ENCODE data around the gene RARB.

Gene RARB

DNA sequence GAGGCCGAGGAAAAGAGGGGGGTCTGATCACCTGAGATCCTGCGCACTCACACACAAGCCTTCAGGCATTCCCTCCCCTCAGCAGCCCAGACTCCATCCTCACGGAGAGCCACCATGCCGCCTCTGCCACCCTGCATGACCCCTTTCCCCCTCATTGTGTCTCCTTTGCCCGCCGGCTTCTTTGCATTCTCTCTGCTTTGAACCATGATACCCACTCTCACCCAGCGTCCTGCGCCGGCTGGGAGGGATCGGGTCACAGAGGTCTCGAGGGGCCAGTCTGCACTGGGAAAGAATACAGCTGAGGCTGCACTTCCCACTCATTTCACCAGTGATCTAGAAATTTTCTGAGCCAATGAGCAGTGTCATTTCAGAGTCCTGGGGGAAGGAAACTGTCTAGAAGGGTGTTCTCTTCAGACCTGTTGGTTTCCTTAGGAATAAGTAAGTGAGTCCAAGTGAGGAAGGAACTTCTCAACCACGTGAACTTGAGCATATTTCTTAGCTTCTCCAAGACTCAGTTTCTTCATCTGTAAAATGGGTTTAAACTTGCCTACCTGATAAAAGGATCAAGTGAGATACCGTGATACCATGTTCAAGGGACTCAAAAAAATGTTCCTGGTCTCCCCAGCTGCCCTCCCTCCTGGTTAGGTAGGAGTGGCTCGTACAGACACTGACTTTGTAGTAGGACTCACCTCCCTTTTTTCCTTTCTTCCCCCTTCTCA, 139.9 kb downstream of the RARB start:
- no peaks in the 10 kb centered on the region for H3K36me3 ChIP-seq (ENCODE audit: control insufficient read depth in 1 of 2, insufficient read depth in 2 of 2, low read length in 2 of 2)
- H3K9me3 ChIP-seq (ENCODE audit: control insufficient read depth in 1 of 2, low read length in 2 of 2) = no peaks in the 10 kb centered on the region
- no peak overlapping the region for H3K9ac ChIP-seq (ENCODE audit: low read depth in 1 of 2, low read length in 2 of 2)
- no peaks in the 10 kb centered on the region for H3K4me1 ChIP-seq (ENCODE audit: control insufficient read depth in 1 of 2, insufficient read depth in 2 of 2, low read length in 2 of 2)
- H3K27me3 ChIP-seq (ENCODE audit: control insufficient read depth in 1 of 2, insufficient read depth in 2 of 2, low read length in 2 of 2) = no peaks in the 10 kb centered on the region
- no peak overlapping the region for H3K4me3 ChIP-seq (ENCODE audit: low read depth in 1 of 2, low read length in 2 of 2)
- no peak overlapping the region for H3K27ac ChIP-seq (ENCODE audit: low read depth, low read length)

GRCh38 chr3:25568525-25569078, 140.5 kb downstream of the RARB start:
- H3K4me3 ChIP-seq (ENCODE audit: low read depth in 1 of 2, low read length in 2 of 2) = no peak overlapping the region
- no peaks in the 10 kb centered on the region for H3K36me3 ChIP-seq (ENCODE audit: control insufficient read depth in 1 of 2, insufficient read depth in 2 of 2, low read length in 2 of 2)
- no peak overlapping the region for H3K27ac ChIP-seq (ENCODE audit: low read depth, low read length)
- no peak overlapping the region for H3K9ac ChIP-seq (ENCODE audit: low read depth in 1 of 2, low read length in 2 of 2)
- no peaks in the 10 kb centered on the region for H3K9me3 ChIP-seq (ENCODE audit: control insufficient read depth in 1 of 2, low read length in 2 of 2)
- no peaks in the 10 kb centered on the region for H3K27me3 ChIP-seq (ENCODE audit: control insufficient read depth in 1 of 2, insufficient read depth in 2 of 2, low read length in 2 of 2)
- H3K4me1 ChIP-seq (ENCODE audit: control insufficient read depth in 1 of 2, insufficient read depth in 2 of 2, low read length in 2 of 2) = no peaks in the 10 kb centered on the region

- Histone ChIP-seq H3K36me3 (ENCODE audit: control insufficient read depth in 1 of 2, insufficient read depth in 2 of 2, low read length in 2 of 2) (no peaks in the 10 kb centered on the region), H3K27ac (ENCODE audit: low read depth, low read length) (no peak overlapping the region), H3K4me3 (ENCODE audit: low read depth in 1 of 2, low read length in 2 of 2) (no peak overlapping the region), H3K9ac (ENCODE audit: low read depth in 1 of 2, low read length in 2 of 2) (no peak overlapping the region), H3K9me3 (ENCODE audit: control insufficient read depth in 1 of 2, low read length in 2 of 2) (no peaks in the 10 kb centered on the region), H3K4me1 (ENCODE audit: control insufficient read depth in 1 of 2, insufficient read depth in 2 of 2, low read length in 2 of 2) (no peaks in the 10 kb centered on the region), H3K27me3 (ENCODE audit: control insufficient read depth in 1 of 2, insufficient read depth in 2 of 2, low read length in 2 of 2) (no peaks in the 10 kb centered on the region)
Observed at GRCh38 chr3:25571285-25571684, 143.2 kb downstream of the RARB start.

GRCh38 chr3:25572336-25572735, 144.3 kb downstream of the RARB start:
- Histone ChIP-seq H3K27ac (ENCODE audit: low read depth, low read length) (no peak overlapping the region), H3K4me3 (ENCODE audit: low read depth in 1 of 2, low read length in 2 of 2) (no peak overlapping the region), H3K36me3 (ENCODE audit: control insufficient read depth in 1 of 2, insufficient read depth in 2 of 2, low read length in 2 of 2) (no peaks in the 10 kb centered on the region), H3K9ac (ENCODE audit: low read depth in 1 of 2, low read length in 2 of 2) (no peak overlapping the region), H3K27me3 (ENCODE audit: control insufficient read depth in 1 of 2, insufficient read depth in 2 of 2, low read length in 2 of 2) (no peaks in the 10 kb centered on the region), H3K9me3 (ENCODE audit: control insufficient read depth in 1 of 2, low read length in 2 of 2) (no peaks in the 10 kb centered on the region), H3K4me1 (ENCODE audit: control insufficient read depth in 1 of 2, insufficient read depth in 2 of 2, low read length in 2 of 2) (no peaks in the 10 kb centered on the region)

DNA sequence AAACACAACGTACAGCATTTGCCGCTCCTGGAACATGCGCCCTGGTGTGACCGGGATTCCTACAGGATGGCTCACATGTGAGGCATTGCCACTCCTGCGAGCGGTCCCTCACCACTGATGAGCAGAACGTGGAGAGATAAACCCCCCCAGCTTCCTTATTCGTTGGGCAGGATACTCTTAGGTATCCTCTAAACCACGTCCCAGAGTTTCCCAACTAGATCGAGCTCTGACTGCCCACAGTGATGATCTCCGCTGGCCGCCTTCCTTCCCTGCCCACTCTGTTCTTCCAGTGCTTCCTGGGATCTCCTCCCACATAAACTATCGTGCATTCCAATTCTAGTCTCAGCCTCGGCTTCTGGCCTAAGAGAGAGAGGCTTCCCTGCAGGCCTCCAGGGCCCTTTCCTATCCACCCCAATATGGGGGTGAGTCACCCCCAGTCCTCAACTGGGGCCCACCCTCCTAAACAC, 144.9 kb downstream of the RARB start:
- H3K36me3 ChIP-seq (ENCODE audit: control insufficient read depth in 1 of 2, insufficient read depth in 2 of 2, low read length in 2 of 2) = no peaks in the 10 kb centered on the region
- H3K27ac ChIP-seq (ENCODE audit: low read depth, low read length) = no peak overlapping the region
- H3K9ac ChIP-seq (ENCODE audit: low read depth in 1 of 2, low read length in 2 of 2) = no peak overlapping the region
- H3K4me1 ChIP-seq (ENCODE audit: control insufficient read depth in 1 of 2, insufficient read depth in 2 of 2, low read length in 2 of 2) = no peaks in the 10 kb centered on the region
- H3K4me3 ChIP-seq (ENCODE audit: low read depth in 1 of 2, low read length in 2 of 2) = no peak overlapping the region
- no peaks in the 10 kb centered on the region for H3K27me3 ChIP-seq (ENCODE audit: control insufficient read depth in 1 of 2, insufficient read depth in 2 of 2, low read length in 2 of 2)
- no peaks in the 10 kb centered on the region for H3K9me3 ChIP-seq (ENCODE audit: control insufficient read depth in 1 of 2, low read length in 2 of 2)

GRCh38 chr3:25573386-25574171, 145.5 kb downstream of the RARB start:
- no peaks in the 10 kb centered on the region for H3K4me1 ChIP-seq (ENCODE audit: control insufficient read depth in 1 of 2, insufficient read depth in 2 of 2, low read length in 2 of 2)
- no peaks in the 10 kb centered on the region for H3K9me3 ChIP-seq (ENCODE audit: control insufficient read depth in 1 of 2, low read length in 2 of 2)
- no peaks in the 10 kb centered on the region for H3K27me3 ChIP-seq (ENCODE audit: control insufficient read depth in 1 of 2, insufficient read depth in 2 of 2, low read length in 2 of 2)
- H3K4me3 ChIP-seq (ENCODE audit: low read depth in 1 of 2, low read length in 2 of 2) = no peak overlapping the region
- H3K27ac ChIP-seq (ENCODE audit: low read depth, low read length) = no peak overlapping the region
- H3K36me3 ChIP-seq (ENCODE audit: control insufficient read depth in 1 of 2, insufficient read depth in 2 of 2, low read length in 2 of 2) = no peaks in the 10 kb centered on the region
- no peak overlapping the region for H3K9ac ChIP-seq (ENCODE audit: low read depth in 1 of 2, low read length in 2 of 2)

- Histone ChIP-seq H3K36me3 (ENCODE audit: control insufficient read depth in 1 of 2, insufficient read depth in 2 of 2, low read length in 2 of 2) (no peaks in the 10 kb centered on the region), H3K4me1 (ENCODE audit: control insufficient read depth in 1 of 2, insufficient read depth in 2 of 2, low read length in 2 of 2) (no peaks in the 10 kb centered on the region), H3K27ac (ENCODE audit: low read depth, low read length) (no peak overlapping the region), H3K27me3 (ENCODE audit: control insufficient read depth in 1 of 2, insufficient read depth in 2 of 2, low read length in 2 of 2) (no peaks in the 10 kb centered on the region), H3K9ac (ENCODE audit: low read depth in 1 of 2, low read length in 2 of 2) (no peak overlapping the region), H3K4me3 (ENCODE audit: low read depth in 1 of 2, low read length in 2 of 2) (no peak overlapping the region), H3K9me3 (ENCODE audit: control insufficient read depth in 1 of 2, low read length in 2 of 2) (no peaks in the 10 kb centered on the region)
Observed at GRCh38 chr3:25574172-25574765, 146.2 kb downstream of the RARB start.

DNA sequence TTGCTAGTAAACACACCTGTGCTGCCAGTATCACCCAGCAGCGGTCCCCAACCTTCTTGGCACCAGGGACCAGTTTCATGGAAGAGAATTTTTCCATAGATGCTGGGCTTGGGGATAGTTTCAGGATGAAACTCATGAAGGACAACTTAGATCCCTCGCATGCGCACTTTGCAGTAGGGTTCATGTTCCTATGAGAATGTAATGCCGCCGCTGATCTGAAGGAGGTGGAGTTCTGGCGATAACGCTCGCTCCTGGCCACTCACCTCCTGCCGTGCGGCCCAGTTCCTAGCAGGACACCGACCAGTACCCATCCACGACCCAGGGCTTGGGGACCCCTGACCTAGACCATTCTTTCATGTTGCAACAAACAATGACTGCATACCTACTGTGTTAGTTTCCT, 146.9 kb downstream of the RARB start:
- no peaks in the 10 kb centered on the region for H3K36me3 ChIP-seq (ENCODE audit: control insufficient read depth in 1 of 2, insufficient read depth in 2 of 2, low read length in 2 of 2)
- H3K9ac ChIP-seq (ENCODE audit: low read depth in 1 of 2, low read length in 2 of 2) = no peak overlapping the region
- H3K27me3 ChIP-seq (ENCODE audit: control insufficient read depth in 1 of 2, insufficient read depth in 2 of 2, low read length in 2 of 2) = no peaks in the 10 kb centered on the region
- no peaks in the 10 kb centered on the region for H3K9me3 ChIP-seq (ENCODE audit: control insufficient read depth in 1 of 2, low read length in 2 of 2)
- no peak overlapping the region for H3K27ac ChIP-seq (ENCODE audit: low read depth, low read length)
- H3K4me1 ChIP-seq (ENCODE audit: control insufficient read depth in 1 of 2, insufficient read depth in 2 of 2, low read length in 2 of 2) = no peaks in the 10 kb centered on the region
- H3K4me3 ChIP-seq (ENCODE audit: low read depth in 1 of 2, low read length in 2 of 2) = no peak overlapping the region

GRCh38 chr3:25576146-25576545, 148.1 kb downstream of the RARB start:
- Histone ChIP-seq H3K36me3 (ENCODE audit: control insufficient read depth in 1 of 2, insufficient read depth in 2 of 2, low read length in 2 of 2) (no peaks in the 10 kb centered on the region), H3K9me3 (ENCODE audit: control insufficient read depth in 1 of 2, low read length in 2 of 2) (no peaks in the 10 kb centered on the region), H3K4me3 (ENCODE audit: low read depth in 1 of 2, low read length in 2 of 2) (no peak overlapping the region), H3K27ac (ENCODE audit: low read depth, low read length) (no peak overlapping the region), H3K27me3 (ENCODE audit: control insufficient read depth in 1 of 2, insufficient read depth in 2 of 2, low read length in 2 of 2) (no peaks in the 10 kb centered on the region), H3K9ac (ENCODE audit: low read depth in 1 of 2, low read length in 2 of 2) (no peak overlapping the region), H3K4me1 (ENCODE audit: control insufficient read depth in 1 of 2, insufficient read depth in 2 of 2, low read length in 2 of 2) (no peaks in the 10 kb centered on the region)

GRCh38 chr3:25576831-25577454, 148.9 kb downstream of the RARB start:
- Histone ChIP-seq H3K4me3 (ENCODE audit: low read depth in 1 of 2, low read length in 2 of 2) (no peak overlapping the region), H3K4me1 (ENCODE audit: control insufficient read depth in 1 of 2, insufficient read depth in 2 of 2, low read length in 2 of 2) (no peaks in the 10 kb centered on the region), H3K36me3 (ENCODE audit: control insufficient read depth in 1 of 2, insufficient read depth in 2 of 2, low read length in 2 of 2) (no peaks in the 10 kb centered on the region), H3K9ac (ENCODE audit: low read depth in 1 of 2, low read length in 2 of 2) (no peak overlapping the region), H3K27ac (ENCODE audit: low read depth, low read length) (no peak overlapping the region), H3K27me3 (ENCODE audit: control insufficient read depth in 1 of 2, insufficient read depth in 2 of 2, low read length in 2 of 2) (no peaks in the 10 kb centered on the region), H3K9me3 (ENCODE audit: control insufficient read depth in 1 of 2, low read length in 2 of 2) (no peaks in the 10 kb centered on the region)
